HEK293 (cell line): ENCODE measurements around the gene MESD.

Source experiments
- CTCF ChIP-seq: fragments of 450-650 bp; formaldehyde crosslinking; IDR thresholded peaks from 2 replicates; pipeline ENCODE4 v1.5.1; 2016; ENCODE audit warnings: missing biosample characterization, missing genetic modification characterization
- GLIS1 ChIP-seq: fragments of 450-650 bp; formaldehyde crosslinking; IDR thresholded peaks from 2 replicates; pipeline ENCODE4 v1.5.1; 2016; ENCODE audit warnings: missing biosample characterization, missing genetic modification characterization
- YY1 ChIP-seq: fragments of 450-650 bp; formaldehyde crosslinking; IDR thresholded peaks from 2 replicates; pipeline ENCODE4 v1.5.1; 2018; ENCODE audit warnings: missing biosample characterization, missing genetic modification characterization
- ZNF302 ChIP-seq: fragments of 450-650 bp; formaldehyde crosslinking; IDR thresholded peaks from 2 replicates; pipeline ENCODE4 v1.5.1; 2016; ENCODE audit warnings: missing biosample characterization, missing genetic modification characterization, low read depth

- TF ChIP-seq GLIS1 (tag by site-specific recombination) (no peak), YY1 (no peak), ZNF302 (tag by site-specific recombination) (no peak), CTCF (tag by site-specific recombination) (no peak)
These were observed 1.3 kb upstream of the MESD start for GRCh38 chr15:80990955-80991354.
